Pons (tissue), 1 donor: ENCODE data around the gene WDHD1.
"Not testable (repeated sequence)": the region's sequence is repeated elsewhere in the genome, so short reads cannot be mapped to it uniquely, and the experiment has no call there.

Experiments
- DNase-seq: peaks from one replicate; pipeline ENCODE4 v3.0.0-alpha.2; 2016; ENCODE audit warnings: low spot score

WDHD1 gene, protein sequence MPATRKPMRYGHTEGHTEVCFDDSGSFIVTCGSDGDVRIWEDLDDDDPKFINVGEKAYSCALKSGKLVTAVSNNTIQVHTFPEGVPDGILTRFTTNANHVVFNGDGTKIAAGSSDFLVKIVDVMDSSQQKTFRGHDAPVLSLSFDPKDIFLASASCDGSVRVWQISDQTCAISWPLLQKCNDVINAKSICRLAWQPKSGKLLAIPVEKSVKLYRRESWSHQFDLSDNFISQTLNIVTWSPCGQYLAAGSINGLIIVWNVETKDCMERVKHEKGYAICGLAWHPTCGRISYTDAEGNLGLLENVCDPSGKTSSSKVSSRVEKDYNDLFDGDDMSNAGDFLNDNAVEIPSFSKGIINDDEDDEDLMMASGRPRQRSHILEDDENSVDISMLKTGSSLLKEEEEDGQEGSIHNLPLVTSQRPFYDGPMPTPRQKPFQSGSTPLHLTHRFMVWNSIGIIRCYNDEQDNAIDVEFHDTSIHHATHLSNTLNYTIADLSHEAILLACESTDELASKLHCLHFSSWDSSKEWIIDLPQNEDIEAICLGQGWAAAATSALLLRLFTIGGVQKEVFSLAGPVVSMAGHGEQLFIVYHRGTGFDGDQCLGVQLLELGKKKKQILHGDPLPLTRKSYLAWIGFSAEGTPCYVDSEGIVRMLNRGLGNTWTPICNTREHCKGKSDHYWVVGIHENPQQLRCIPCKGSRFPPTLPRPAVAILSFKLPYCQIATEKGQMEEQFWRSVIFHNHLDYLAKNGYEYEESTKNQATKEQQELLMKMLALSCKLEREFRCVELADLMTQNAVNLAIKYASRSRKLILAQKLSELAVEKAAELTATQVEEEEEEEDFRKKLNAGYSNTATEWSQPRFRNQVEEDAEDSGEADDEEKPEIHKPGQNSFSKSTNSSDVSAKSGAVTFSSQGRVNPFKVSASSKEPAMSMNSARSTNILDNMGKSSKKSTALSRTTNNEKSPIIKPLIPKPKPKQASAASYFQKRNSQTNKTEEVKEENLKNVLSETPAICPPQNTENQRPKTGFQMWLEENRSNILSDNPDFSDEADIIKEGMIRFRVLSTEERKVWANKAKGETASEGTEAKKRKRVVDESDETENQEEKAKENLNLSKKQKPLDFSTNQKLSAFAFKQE

DNA sequence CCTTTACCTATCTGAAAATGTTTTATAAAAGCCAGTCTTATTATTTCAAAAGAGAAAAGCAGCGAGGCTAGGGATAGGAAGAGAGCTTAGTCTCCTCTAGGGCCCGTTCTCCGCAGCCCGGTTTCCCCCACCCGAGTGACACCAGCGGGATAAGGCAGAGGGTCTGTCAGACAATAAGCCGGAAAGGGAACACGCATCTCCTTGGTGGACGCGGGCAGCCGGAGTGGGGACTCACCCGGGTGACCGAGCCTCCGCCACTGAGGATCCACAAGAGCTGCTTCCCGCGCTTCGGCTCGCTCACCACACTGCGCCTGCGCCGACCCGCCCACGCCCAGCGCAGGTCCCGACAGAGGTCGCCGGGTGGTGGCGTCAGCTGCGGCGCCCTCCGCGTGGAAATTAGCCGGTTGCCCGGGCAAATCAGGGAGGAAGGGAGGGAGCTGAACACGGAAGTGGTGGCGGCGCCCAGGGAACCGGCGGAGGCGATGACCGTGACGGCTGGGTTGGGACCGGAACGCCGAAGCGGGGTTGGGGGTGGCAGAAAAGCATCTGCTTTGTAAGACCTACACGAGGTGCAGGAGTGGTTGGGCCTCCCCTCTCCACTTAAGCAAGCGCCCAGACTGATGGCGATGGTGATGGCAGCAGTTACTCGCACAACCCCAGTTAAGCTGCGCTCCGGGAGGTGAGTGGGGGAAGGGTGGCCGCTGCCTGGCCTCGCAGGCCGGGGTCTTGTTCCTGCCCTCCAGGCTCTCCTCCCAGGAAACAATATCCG, at the start of gene WDHD1, which contains the start of gene SOCS4:
Gene WDHD1 (minus strand): TSS at position 307 of the 769 bp plus-strand sequence. CDS start 312 bp downstream, outside the sequence.
Gene SOCS4 (plus strand): TSS at position 444 of the 769 bp plus-strand sequence. CDS start 15,806 bp downstream, outside the sequence.
- DNase-seq = peak; percentile 92

DNA sequence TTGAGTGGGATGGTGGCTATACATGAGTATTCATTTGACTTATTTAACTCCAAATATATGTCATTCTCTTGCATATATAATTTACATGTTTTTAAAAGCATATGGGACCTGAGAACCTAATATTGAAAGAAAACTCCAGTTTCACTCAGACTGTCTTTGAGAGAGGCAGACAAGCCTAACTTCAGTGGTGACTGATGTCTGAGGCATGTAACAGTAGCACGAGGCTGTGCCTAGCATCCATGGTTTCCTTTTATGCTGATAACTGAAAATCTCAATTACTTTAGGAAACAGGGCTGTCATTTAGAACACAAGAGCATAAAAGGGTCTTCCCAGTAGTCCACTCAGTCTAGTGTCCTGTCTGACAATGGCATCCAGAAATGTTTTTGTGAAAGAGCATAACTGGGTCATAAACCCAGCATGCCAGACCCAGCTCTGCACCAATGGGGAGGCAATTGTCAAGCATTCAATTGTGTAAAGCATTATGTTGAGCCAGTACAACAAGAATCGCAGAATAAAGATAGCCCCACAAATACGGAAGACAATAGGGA, 48.8 kb upstream of the WDHD1 start:
- no peak for DNase-seq

DNA sequence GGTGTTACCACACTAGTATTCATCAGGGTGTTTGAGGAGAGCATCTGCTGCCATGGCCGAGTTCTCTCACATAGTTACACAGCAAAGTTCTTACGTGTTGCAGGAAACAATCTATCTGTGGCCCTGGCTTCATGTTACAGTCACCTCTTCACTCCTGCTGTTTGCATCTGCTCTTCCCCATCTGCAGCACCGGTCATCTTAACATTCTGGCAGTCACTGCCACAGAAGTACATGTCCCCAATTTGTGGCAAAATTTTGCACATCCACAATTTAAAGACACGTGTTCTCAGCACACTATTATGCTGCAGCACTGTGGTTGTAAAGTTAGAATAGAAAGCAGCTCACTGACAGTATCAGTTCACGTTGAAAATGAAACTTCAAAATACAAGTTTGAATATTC, 47.8 kb upstream of the WDHD1 start:
- DNase-seq = no peak

DNA sequence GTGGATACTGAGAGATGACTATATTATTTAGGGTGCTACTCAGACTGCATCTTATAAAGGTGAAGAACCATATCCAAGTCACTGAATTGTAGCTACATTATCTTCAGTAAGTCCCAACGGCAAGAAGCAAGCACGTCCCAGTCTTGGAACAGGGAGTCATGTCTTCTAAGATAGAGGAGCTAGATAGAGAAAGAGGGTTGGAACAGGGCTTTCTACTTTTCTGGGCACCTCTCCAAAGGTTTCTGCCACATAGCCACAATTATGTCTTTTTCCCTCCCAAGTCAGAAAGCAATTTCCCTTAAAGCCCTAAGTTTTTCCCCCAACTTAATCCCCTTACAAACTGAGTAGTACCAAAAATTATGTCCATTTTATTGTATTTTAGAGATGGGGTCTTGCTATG, 47.0 kb upstream of the WDHD1 start:
- DNase-seq = no peak

DNA sequence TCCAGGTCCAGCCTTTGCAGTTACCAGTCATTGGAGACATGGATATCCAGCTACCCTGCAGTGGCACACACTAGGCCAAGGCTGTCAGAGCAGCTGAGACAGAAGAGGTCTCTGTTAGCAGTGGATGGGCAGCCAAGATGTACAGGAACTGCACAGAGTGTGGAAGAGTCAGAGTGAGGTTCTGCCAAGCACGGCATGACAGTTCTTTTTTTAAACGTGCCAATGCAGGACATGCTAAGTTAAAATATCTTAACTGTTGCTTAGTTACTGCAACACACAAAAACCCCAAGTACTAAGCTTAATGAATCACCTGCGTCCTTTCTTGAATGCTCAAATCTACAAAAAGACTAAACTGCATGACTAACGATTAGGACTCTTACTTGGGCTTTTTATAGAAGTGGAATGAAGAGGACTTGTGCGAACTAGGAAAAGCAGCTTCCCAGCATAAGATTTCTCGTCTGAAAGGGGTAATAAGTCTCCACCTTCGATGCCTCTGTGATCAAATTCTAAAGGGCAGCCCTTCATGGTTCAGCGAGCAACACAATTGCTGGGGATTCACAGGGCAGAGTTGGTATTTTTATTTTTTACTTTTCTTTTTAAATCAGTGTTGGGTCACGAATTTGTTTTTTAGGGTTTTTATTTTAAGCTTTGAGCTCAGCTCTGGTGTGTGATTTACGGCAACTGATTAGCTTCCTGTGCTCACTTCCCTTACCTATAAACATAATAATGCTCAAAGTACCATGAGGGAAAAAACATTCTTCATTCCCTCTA, 45.2 kb upstream of the WDHD1 start:
- peak; percentile 90 for DNase-seq

DNA sequence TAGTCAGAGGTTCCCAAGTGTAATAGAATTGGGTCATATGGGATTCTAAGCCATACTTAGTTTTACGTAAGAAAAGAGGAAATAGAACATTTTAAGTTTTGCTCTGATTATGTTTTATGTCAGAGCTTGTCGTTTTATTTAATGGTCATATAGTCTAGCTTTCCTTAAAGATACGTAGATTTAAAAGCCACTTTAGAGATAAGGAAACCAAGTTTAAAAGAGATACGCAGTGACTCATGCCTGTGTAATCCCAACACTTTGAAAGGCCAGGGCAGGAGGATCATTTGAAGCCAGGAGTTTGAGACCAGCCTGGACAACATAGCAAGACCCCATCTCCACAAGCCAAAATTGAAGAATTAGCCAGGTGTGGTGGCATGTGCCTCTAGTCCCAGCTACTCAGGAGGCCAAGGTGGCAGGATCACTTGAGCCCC, 44.1 kb upstream of the WDHD1 start:
- DNase-seq = no peak

DNA sequence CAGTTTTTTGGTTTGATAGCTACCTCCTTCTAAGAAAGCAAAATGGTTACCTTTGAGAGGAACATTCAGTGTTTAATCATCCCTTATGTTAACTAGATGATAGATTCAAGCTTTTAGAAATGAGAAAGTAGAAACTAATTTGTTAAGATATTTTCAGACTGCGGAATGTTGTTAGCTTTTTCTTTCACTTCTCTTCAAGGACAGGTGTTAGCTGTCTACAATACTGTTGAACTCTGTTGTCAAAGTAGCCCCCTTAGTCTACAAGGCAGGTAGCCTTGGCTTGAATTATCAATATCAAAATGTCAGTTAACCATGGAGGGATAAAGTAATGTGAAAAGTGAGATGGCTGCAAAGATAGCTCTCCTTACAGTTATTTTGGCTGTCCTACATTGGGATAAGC, 39.3 kb upstream of the WDHD1 start:
- no peak for DNase-seq

DNA sequence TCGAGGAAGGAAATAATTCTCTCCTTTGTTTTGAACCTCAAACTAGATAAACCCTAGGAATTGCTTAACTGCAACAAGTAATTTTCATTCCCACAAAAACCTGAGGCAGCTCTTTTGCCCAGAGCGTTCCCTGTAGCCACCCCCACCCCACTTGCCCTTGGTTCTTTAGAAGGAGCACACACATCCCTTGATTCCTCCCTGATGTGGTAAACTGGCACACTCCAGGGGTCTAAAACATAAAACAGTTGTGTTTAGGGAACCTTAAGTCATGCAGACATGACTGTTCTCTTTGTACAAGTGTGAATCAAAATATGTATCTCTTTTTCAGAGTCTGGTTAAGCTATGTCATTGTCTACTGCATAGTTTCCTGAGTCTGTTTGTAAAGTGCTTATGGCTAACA, 38.5 kb upstream of the WDHD1 start:
- no peak for DNase-seq

DNA sequence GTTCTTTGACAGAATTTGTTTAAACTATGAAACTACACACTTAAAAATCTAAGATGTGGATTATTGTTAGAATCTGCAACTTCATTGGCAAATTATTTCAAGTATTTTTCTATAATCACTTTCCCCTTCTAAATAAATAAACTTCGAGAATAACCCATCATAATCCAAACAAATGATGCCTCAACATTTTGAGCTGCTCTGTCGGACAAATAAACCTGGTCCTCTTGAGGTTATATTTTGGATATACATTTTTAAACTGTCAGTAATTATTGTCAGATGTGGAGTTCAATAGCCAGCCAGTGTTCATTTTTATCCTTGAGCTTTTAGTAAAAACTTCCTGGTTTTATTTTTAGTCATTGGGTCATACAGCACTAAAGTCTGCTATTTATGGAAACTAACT, 38.0 kb upstream of the WDHD1 start:
- not testable (repeated sequence) for DNase-seq

DNA sequence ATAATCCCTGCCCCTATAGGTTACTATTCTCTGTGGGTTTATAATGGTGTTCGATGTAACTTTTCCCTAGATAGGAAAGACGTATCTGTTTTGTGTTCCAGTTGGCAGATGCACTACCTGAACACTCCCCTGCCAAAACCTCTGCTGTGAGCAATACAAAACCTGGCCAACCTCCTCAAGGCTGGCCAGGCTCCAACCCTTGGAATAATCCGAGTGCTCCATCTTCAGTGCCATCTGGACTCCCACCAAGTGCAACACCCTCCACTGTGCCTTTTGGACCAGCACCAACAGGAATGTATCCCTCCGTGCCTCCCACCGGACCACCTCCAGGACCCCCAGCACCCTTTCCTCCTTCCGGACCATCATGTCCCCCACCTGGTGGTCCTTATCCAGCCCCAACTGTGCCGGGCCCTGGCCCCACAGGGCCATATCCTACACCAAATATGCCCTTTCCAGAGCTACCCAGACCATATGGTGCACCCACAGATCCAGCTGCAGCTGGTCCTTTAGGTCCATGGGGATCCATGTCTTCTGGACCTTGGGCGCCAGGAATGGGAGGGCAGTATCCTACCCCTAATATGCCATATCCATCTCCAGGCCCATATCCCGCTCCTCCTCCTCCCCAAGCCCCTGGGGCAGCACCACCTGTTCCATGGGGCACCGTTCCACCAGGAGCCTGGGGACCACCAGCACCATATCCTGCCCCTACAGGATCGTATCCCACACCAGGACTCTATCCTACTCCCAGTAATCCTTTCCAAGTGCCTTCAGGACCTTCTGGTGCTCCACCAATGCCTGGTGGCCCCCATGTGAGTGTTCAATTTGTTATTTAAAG, 35.8 kb upstream of the WDHD1 start:
- no peak for DNase-seq

DNA sequence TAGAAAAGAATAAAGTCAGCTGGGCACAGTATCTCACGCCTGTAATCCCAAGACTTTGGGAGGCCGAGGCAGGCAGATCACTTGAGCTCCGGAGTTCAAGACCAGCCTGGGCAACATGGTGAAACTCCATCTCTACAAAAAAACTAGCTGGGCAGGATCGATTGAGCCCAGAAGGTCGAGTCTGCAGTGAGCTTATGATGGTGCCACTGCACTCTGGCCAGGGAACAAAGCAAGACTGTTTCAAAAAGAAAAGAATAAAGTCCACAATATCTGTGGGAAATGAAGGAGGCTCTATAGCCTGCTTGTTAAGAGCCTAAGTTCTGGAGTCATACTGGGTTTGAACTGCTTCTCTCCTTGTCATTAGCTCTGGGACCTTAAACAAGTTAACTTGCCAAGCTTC, 32.4 kb upstream of the WDHD1 start:
- no peak for DNase-seq

DNA sequence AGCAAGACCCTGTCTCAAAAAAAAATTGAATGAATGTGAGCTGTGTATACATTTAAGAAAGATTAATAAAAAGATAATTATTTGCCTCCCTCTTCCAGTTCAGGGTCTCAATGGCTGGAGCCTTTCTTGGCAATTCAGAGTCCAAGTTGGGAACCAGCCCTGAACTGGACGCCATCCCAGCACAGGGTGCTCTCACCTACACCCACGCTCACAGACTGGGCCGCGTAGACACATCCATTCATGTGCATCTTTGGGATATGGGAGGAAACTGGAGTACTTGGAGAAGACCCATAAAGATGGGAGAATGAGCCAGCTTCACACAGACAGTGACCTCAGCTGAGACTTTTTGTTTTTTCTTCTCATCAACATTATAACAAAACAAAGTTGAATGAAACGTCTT, 31.0 kb upstream of the WDHD1 start:
- no peak for DNase-seq

DNA sequence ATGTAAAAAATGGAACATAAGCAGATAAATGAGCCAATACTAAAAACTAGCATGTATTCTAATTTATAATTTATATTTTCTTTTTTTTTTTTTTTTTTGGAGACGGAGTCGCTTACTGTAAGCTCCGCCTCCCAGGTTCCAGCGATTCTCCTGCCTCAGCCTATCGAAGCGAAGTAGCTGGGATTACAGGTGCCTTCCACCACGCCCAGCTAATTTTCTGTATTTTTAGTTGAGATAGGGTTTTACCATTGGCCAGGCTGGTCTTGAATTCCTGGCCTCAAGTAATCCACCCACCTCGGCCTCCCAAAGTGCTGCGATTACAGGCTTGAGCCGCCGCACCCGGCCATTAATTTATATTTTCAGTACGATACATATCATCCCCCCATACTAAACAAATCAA, 27.2 kb upstream of the WDHD1 start:
- DNase-seq = no peak

DNA sequence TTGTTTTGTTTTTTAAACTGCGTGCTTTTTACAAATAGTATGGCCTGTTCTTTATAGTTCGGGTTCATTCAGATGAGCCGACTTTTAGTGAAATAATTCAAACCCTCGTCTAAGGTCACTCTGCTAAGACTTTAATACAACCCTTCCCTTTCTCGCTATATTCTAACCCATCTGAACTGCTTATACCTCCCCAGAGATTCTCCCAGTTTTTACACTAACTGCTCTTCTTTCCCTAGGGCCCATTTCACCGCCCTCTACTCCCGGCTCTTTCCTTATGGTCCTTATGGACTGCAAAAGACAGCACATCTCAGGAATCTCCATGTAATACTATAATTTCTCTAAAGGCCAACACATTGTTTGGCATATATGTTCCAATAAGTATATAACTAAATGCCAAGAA, 26.6 kb upstream of the WDHD1 start:
- no peak for DNase-seq

DNA sequence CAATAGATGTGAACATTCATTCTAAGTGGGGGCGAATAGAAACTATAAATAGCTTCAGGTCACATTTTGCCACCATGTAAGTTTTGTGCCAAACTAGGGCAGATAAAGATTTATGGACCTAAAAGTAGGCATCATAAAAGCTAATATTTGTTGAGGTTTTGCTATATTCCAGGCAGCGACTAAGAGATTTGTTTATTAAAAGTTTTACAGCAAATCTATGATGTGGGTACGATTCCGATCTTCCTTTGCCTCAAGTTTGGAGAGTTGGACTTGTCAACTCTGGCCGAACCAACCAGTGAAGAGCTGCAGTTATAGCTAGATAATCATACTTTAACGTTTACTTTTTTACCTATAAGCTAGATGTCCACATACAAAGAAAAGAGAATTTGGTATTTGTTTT, 26.1 kb upstream of the WDHD1 start:
- no peak for DNase-seq

DNA sequence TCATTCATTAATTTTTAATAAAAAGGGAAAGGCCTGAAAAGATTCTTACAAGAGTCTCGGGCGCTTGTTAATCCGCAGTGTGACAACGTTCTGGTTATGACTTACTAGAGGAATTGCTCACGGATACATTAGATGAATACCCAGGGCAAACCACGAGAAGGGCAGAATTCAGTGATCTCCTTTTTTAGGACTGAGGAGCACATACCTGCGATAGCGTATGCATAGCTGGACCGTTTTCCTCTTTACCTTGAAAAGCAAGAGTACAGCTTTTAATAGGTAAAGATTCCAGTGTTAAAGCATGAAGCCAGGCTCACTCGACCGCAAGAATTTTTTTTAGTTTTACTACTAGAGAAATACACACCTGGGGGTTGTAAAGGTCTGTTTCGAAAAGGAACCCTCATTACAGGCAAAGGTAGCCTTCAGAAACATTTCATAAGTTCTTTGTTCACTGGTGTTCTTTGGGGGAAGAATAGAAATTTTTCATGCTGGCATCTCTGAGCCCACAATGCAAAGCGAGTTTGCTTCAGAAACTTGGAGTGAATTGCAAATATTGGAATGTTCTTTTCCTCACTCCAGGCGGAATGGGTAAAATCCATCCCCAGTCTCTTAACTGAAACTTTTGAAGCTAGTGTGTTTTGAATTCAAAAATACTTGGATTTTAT, 25.5 kb upstream of the WDHD1 start:
- DNase-seq = peak; percentile 49

DNA sequence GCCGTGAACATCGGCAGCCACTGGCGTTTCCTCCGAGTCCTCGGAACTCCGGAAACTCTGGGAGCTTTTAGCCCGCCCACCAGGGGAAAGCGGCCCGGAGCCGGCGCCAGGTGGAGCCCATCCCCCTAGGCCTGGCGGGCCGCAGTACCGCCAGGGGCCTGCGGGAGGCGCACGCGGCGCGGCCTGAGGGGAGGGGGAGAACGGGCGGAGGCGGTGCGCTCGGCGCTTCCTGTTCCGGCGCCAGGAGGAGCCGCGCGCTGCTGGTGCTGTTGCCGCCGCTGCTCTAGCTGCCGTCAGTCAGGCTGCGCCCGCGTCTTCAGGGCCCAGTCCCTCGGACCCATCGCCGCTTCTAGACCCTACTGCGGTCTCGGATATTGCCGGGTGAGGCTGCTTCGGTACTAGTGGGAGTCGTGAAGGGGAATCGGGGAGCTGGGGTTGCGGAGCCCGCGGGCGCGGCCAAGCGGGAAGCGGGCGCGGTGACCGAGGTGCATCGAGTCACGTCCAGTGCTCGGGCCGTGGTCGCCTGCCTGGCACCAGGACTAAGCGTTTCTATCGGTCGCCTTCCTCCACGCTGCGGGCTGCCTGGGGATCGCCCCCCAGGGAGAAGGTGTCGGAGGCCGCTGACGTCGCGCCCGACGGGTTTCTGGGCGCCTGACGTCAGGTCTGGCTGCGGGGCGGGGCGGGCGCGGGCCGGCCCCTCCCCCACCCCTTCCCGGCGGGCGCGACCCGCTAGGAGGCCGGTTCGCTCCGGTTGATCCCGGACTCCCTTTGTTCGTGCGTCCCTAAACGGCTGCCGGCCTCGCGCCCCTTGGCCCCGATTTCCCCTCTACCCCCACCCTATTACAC, 24.7 kb upstream of the WDHD1 start, which contains the start of gene MAPK1IP1L:
Gene MAPK1IP1L (plus strand): TSS at position 225 of the 846 bp plus-strand sequence. CDS start 10,037 bp downstream, outside the sequence.
- DNase-seq = peak; percentile 90

DNA sequence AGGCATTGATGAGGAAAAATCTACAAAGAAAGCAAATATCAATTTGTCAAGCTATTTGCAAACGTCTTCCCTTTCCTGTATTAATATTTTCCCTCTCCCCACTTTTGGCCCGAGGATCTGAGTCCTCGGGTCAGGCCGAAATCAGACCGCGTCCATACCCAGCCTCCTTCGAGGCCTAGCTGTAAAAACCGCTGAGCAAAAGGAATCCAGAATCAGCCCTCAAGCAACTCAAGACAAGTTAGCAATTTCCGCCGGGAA, 24.2 kb upstream of the WDHD1 start:
- DNase-seq = no peak
